HG03060 (cell line): Measurements from ENCODE around the gene THRAP3.

Source experiments
- ATAC-seq: cut with Tn5 transposase; IDR thresholded peaks from one replicate; pipeline ENCODE4 v1.9.1; 2021; ENCODE audit warnings: low read depth, moderate number of reproducible peaks; ENCODE audit not compliant: unreplicated experiment

The THRAP3 gene

GRCh38 chr1:36322041-36322785, 98.0 kb downstream of the THRAP3 start:
- ATAC-seq = no peak

- ATAC-seq = no peak
Measured at GRCh38 chr1:36322786-36323635, 98.8 kb downstream of the THRAP3 start.

- no peak for ATAC-seq
Measured at GRCh38 chr1:36323636-36324352, 99.6 kb downstream of the THRAP3 start, which contains the start of gene EVA1B. EVA1B (minus strand) TSS chr1:36323645; CDS start chr1:36323037, 608 bp downstream.

- ATAC-seq = no peak
Measured at GRCh38 chr1:36324353-36324703, 100.1 kb downstream of the THRAP3 start.

- no peak for ATAC-seq
Measured at GRCh38 chr1:36326499-36326898, 102.3 kb downstream of the THRAP3 start.

- ATAC-seq = no peak
Measured at GRCh38 chr1:36327421-36328087, 103.3 kb downstream of the THRAP3 start.

- no peak for ATAC-seq
Measured at GRCh38 chr1:36328088-36328480, 103.8 kb downstream of the THRAP3 start.

- no peak for ATAC-seq
Measured at GRCh38 chr1:36328713-36329112, 104.5 kb downstream of the THRAP3 start.

- ATAC-seq = no peak
Measured at GRCh38 chr1:36329817-36330216, 105.6 kb downstream of the THRAP3 start.

- no peak for ATAC-seq
Measured at GRCh38 chr1:36330940-36331339, 106.7 kb downstream of the THRAP3 start.

- ATAC-seq = no peak
Measured at GRCh38 chr1:36337830-36338229, 113.6 kb downstream of the THRAP3 start.

GRCh38 chr1:36339215-36339614, 115.0 kb downstream of the THRAP3 start:
- ATAC-seq = no peak

- ATAC-seq = no peak
Measured at GRCh38 chr1:36339615-36340014, 115.4 kb downstream of the THRAP3 start.

- no peak for ATAC-seq
Measured at GRCh38 chr1:36341626-36342320, 117.5 kb downstream of the THRAP3 start.

- ATAC-seq = no peak
Measured at GRCh38 chr1:36342426-36343185, 118.4 kb downstream of the THRAP3 start.

- ATAC-seq = no peak
Measured at GRCh38 chr1:36343651-36344394, 119.6 kb downstream of the THRAP3 start.

- ATAC-seq = no peak
Measured at GRCh38 chr1:36344395-36344680, 120.1 kb downstream of the THRAP3 start.

- no peak for ATAC-seq
Measured at GRCh38 chr1:36345353-36345752, 121.1 kb downstream of the THRAP3 start.
